GM12874 (cell line): ENCODE results near the gene RMP24.

ENCODE experiments used
- CTCF ChIP-seq: IDR thresholded peaks from 2 replicates; pipeline ENCODE4 v1.5.1; 2011; ENCODE audit warnings: low read depth, mild to moderate bottlenecking, control low read depth, low read length, moderate library complexity; ENCODE audit not compliant: insufficient read depth

Gene RMP24

GRCh38 chr18:35949090-35949489, 23.4 kb upstream of the RMP24 start:
- TF ChIP-seq CTCF: no peak

DNA sequence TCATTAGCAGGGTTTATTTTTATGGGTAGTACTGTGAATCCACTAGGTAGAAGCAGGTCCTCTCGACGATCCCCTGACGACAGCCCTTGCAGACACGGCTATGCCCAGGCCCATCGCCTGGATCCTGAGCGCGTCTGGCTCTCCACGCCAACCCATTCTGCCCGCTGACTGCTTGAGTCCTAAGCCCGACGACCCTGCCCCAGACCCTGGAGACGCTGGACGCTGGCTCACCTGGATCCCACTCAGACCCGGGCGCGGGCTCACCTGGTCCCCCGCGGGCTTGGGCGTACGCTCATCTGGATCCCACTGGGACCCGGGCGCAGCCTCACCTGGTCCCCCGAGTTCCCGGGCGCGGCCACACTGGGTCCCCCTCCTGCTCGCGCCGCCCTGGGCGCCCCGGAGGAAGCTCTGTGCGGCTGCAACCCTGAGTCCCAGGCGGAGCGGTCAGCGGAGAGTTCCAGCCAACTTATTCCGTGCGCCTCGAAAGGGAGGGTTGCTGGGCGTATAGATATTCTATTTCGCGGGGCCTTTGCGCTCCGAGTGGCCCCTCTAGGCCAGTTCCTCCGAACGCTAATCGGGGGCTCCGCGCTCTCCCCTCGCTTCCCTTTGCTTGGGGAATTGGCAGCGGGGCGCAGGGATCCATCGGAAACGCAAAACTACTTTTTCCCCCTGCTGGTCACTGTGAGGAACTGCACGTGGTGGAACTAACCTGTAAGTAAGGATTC, 22.4 kb upstream of the RMP24 start:
- TF ChIP-seq CTCF: peak; percentile 89

- TF ChIP-seq CTCF: no peak
Measured at GRCh38 chr18:35950628-35950982, 21.9 kb upstream of the RMP24 start.

GRCh38 chr18:35953688-35954087, 18.8 kb upstream of the RMP24 start:
- no peak for TF ChIP-seq CTCF

DNA sequence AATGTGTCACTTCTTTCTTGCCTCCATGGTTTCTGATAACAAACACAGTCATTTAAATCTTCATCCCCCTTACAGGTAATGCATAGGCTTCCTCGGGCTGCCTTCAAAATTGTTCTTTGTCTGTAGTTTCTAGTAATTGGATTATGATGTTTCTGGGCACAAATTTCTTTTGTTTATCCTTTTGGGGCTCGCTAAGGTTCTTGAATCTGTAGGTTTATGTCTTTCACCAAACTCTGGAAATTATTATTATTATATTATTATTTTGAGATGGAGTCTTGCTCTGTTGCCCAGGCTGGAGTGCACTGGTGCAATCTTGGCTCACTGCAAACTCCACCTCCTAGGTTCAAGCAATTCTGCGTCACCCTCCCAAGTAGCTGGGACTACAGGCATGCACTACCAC, 16.3 kb upstream of the RMP24 start:
- no peak for TF ChIP-seq CTCF

- TF ChIP-seq CTCF: no peak
Measured at GRCh38 chr18:35962320-35962719, 10.2 kb upstream of the RMP24 start.

DNA sequence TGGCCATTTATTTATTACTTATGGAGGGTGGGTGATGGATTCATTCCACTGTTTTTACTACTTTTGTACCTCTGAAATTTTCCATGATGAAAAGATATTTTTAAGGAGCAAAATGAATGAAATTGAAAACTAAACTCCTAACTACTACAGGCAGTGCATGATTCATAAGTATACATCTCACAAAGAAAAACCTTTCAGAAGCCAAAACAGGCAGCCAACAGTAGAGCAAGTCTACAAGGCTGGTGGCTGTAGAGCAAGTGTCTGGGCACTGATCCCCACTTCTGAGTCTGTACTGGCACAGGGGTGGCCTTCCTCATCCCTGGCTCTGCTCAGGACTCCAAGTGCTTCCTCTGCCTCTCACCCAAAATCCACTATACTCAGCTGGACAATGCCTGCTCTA, 8.2 kb upstream of the RMP24 start:
- TF ChIP-seq CTCF: no peak
